CD4-positive, alpha-beta T cell treated with Interleukin-12 subunit alpha and Interleukin-12 subunit beta, for 1 hour (primary cell): ENCODE measurements around the gene GPX8.

Experiments used
- DNase-seq: peaks from one replicate; pipeline ENCODE4 v3.0.0-alpha.2; 2020

The GPX8 gene

DNA sequence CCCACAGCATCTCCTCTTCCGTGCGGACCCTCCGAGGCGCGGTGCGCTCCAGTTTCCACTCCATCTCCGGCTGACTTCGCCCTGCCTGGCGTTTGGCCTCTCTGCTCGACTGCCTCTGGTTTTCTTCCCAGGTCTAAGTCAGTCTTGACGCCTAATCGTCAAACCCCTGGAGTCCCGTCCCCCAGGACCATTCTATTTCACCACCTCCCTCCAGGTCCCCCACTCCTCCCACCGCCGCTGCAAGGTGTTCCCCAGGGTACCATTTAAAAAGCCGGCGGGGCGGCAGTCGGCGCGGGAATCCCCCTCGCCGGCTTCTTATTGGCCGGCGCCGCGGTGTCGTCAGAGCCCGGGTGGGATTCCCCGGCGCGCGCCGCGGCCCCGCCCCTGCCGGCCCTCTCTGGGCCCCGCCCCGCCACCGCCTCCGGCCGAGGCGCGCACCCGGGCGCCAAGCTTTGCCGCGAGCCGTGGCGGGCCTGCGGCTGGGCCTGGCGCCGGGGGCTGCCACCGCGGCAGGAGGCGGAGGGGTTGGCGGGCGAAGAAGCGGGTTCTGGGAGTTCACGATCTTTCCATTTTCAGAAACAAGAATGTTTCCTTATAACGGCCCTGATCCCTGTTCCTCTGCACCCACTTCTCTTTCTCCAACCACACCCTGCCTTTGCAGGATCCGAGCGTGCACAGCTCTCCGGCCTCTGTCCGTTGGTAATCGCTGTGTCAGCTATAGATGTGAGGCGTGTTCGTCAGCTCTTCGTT, 13.1 kb downstream of the GPX8 start, which contains the start of gene CDC20B:
Gene CDC20B, minus strand, starts transcription at position 241 of the 750 bp plus-strand sequence. Its CDS starts 177 bp downstream, at position 64.
- DNase-seq = peak; percentile 84

DNA sequence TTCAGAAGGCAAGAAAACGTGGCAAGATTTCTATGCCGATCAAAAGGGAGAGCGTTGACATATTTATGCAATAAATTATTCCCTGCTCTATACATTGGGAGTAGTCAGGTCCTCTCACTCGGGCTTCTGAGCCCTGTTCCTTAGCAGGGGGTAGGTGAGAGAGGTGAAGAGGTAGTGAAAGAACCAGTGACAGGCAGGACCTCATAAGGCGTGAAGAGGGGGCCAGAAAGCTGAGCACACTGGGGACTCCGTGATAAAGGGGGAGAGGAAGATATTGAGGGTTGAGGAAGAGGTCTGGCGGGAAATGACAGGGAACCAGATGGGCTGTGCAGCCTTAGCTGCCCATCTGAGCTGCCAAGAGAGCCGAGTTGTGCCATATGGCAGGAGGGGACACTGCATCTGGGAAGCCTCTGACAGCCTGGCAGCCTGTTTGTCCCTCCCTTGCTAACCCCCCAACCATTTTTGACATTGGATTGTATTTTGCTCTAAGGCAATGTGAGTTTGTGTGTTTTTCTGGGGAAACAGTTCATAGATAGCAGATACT, 13.8 kb downstream of the GPX8 start:
- no peak for DNase-seq

DNA sequence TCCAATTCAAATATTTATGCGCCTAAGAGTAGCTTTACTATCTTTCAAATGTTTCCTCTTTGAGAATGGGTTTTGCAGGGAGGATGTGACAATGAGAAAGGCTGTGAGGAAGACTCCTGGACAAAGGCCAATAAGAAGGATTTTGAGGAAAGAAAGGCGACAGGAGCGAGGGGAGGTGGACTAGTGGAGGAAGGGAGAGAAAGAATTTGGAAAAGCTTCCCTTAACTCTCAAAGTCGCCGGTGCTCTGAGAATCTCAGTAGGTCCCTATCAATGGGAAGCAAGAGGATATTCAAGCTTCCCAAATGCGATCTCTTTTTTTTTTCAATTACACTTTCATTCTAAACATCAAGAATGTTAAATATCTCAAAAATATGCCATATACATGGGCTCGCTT, 15.8 kb downstream of the GPX8 start:
- DNase-seq = no peak

DNA sequence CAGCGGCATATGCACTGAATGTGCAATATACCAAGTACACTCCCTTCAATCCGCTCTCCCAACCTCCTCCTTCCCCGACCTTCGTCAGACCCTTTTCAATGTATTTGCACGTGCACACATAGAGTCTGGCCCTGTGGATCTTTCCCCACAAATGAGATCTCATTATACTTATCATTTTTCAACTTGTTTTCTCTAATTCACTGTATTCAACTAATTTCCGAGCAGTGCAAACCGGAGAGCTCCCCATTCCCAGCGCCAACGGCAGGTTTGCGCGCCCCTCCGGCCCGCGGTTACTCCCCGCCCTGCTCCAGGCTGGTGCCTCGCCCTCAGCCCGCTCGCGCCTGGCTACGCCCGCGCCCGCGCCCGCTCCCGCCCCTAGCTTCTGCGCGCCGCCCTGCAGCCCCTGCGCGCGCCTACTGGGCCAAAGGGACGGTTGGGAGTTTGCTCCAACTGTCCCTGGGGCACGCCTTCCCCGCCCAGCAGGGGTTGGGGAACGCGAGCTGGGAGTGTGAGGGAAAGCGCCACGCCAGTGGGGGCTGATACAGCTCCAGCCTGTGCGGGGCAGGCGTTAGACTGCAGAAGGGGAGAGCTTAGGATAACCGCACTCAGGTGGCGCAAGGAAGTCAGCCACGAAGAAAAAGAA, 16.3 kb downstream of the GPX8 start:
- no peak for DNase-seq

DNA sequence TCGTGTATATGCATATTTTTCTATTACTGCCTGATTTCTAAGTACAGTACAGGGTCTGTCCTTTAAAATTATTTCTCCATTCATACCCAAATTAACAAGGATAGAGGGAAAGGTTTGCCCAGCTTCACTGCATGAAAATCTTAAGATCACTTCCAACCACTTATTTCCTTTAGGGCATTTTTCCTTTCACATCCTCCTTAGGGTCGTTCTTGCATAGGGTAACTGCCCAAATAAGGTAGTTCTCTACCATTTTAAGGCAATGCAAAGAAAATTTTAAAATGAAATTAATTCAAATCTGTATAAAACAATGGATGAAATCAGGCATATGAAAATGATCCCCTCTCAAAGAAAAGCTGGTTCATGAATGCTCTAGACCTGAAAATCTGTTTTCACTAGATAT, 17.1 kb downstream of the GPX8 start:
- DNase-seq = no peak

DNA sequence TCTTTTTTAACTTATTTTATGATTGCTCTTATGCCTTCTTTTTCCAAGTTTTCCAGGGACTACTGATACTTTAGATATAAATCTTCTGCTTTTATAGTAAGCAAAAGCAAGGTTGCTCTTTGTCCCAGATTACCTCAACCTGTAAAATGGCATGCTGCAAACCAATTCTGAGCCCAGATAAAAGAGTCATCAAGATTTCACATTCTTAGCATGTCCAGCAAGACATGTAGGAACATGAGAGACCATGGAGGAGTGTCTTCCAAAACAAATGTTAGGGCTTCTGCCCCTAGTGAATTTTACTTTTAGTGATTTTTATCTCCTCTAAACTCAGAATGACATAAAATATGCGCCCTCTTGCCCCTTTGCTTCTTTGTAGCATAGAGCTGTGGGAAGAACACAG, 20.0 kb downstream of the GPX8 start:
- no peak for DNase-seq

DNA sequence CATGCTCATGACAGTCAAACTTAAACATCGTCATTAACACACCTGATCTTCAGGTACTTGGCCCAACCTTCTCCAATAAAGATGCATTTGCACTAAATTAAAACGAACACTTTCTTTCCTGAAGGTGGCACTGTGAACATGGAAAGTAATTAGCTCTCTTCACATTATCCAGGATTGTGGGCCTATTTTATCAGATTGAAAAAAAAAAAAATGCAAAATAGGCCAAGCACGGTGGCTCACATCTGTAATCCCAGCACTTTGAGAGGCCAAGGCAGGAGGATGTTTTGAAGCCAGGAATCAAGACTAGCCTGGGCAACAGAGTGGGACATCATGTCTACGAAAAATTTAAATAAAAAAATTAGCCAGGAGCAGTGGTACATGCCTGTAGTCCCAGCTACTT, 27.4 kb downstream of the GPX8 start:
- no peak for DNase-seq

DNA sequence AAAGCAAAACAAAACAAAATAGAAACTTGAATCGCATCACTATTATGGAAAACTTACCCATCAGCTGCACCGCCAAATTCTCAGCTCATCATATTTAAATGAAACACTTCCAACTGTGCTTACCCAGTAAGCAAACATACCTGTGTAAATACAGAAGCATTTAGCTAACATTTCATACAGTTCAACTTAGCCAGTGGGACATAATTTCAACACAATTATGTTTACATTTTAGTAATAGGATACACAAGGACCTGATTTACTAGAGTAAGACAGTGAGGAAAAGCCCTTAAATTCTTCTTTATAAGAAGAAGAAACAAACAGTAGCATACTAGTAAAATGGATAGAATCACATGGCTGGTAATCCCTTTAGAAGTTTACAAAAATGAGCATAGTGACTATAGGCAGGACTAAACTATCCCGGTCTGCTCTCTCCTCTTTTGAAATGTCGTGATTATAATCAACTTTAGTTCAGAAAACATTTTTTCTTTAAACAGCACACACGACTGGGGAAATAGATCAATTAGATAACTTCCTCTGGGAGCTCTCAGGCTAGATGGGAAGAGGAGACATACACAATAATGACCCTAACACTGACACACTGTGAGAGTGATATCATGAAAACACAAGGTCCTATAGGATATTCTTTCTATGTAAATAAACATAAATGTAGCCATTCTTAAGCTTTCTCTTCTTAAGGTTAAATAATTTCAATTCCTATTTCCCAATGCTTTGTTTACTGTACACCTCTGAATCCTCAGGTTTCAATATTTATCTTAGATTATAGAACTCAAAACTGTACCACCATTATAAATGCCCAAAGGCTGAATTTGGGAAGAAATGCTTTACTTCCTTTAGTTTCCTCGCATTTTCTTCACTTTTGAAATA, 28.9 kb downstream of the GPX8 start:
- DNase-seq = no peak

DNA sequence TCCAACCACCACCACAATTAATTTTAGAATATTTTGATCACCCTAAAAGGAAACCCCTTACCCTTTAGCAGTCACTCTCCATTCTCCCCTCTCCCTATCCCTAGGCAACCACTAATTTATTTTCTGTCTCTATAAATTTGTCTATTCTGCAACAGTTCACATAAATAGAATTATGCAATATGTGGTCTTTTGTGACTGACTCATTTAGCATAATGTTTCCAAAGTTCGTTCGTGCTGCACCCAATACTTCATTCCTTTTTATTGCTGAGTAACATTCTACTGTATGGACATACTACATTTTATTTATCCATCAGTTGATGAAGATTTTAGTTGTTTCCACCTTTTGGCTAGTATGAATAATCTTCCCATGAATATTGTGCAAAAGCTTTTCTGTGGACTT, 31.2 kb downstream of the GPX8 start:
- no peak for DNase-seq

DNA sequence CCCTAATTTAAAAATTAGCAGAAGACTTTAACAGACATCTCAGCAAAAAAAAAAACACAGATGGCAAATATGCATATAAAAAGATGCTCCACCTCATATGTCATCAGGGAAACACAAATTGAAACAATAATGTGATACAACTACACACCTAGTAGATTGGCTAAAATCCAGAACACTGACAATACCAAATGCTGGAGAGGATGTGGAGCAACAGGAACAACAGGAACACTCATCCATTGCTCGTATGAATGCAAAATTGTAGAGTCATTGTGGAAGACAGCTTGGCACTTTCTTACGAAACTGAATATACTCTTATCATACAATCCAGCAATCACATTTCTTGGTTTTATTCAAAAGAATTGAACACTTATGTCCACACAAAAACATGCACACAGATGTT, 45.0 kb downstream of the GPX8 start:
- no peak for DNase-seq

DNA sequence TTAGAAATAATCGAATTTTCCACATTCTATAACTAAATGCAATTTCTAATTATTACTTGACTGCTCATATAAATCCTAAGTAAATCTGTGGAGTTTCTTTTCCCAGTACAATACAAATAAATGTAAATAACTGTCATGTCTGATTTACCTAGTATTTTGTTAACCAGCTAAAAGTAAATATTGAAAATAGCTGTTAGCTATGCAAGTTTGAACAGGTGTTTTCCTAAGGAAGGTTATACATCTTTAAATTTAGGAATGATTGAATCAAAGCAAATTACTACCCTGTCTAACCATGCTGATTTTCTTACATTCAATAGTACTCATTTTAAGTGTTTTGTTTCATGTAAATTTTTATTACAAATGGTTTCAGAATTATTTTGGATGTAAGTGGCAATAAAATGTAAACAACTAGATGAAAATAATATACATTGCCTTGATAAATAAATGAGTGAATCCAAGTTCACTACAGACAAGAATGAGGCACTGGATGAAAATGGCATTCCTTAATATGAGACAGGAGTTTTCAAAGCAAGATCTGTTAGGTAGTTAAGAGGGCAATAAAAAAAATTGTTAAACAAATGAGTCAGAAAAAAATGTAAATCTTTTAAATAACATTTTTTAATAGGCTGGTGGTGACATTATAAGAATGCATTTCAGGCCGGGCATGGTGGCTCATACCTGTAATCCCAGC, 51.4 kb downstream of the GPX8 start:
- no peak for DNase-seq
